Measurements from ENCODE around the gene TRIP4. TPM values are rescaled to one million over a fixed set of nuclear protein-coding genes. Genes with fewer than 3 reads are reported as not detected.

Gene TRIP4
- total and polyA plus RNA-seq, 2 of the 8 experiments (the other 6 are each of a cell fraction or from before 2014, with no cell fraction given), result 6.2 to 18.9 TPM

DNA sequence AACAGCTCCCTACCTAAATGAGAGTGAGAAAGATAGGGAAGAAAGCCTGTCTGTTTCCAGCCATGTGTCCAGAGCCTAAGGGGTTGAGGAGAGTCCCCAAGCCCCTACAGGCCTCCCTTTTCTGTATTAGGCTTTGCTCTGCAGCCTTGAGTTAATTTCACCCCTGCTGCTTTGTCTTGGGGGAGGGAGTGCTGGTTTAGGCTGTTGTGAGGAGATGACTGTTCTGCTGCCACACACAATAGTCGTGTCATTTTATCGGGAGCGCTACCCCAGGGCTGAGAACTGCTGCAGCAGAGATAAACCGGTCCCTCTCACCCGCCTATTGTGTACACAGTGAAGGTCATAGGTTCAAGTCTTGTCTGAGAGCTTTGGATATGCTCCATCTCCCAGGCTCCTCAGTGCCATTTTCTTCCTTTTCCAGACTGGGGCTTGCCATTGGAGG, 74.1 kb downstream of the TRIP4 start:
- Histone ChIP-seq H3K27me3 (replicated peaks in 1 of 4; ENCODE audit: control insufficient read depth in 3 of 4, extremely low read depth in 1 of 4, insufficient read depth in 3 of 4, low read length in 3 of 4) (no peaks in the 10 kb centered on the region), H2BK20ac (ENCODE audit: low read length) (no peak overlapping the region), H3K23me2 (ENCODE audit: low read depth, low read length) (peaks cover 6% of the 10 kb centered on the region), H4K5ac (ENCODE audit: insufficient read length, low read depth, low read length) (no peak overlapping the region), H2BK120ac (replicated peaks; ENCODE audit: low read depth, low read length) (no peak overlapping the region), H3K18ac (ENCODE audit: extremely low read depth, low read length) (no peak overlapping the region), H3K4me2 (ENCODE audit: insufficient read depth in 1 of 2, low read depth in 2 of 2, low read length in 2 of 2) (peak overlapping the region; percentile 88 to 91), H4K20me1 (replicated peaks in 1 of 2; ENCODE audit: control insufficient read depth in 1 of 2, insufficient read depth in 2 of 2, low read length in 2 of 2) (peaks cover 9 to 16% of the 10 kb centered on the region in 2 experiments), H3K27ac (ENCODE audit: low read depth, low read length) (peak overlapping the region; percentile 58), H2BK5ac (ENCODE audit: low read depth, low read length) (peak overlapping the region; percentile 53; the same call in 1 of the 2 replicates), H2BK12ac (ENCODE audit: low read depth, low read length) (no peak overlapping the region), H2BK15ac (ENCODE audit: low read length) (no peak overlapping the region), H3K23ac (ENCODE audit: insufficient read length) (no peak overlapping the region), H2AFZ (ENCODE audit: low read length) (no peak overlapping the region), H4K91ac (replicated peaks; ENCODE audit: insufficient read length, low read length) (no peak overlapping the region), H3K14ac (ENCODE audit: insufficient read length) (no peak overlapping the region), H3K9ac (replicated peaks in 1 of 4; ENCODE audit: extremely low read depth in 1 of 4, low read depth in 3 of 4, low read length in 3 of 4) (peak overlapping the region; percentile 38 to 90 (median 73); a peak in 6 of 7 replicates), H3K36me3 (ENCODE audit: control insufficient read depth in 2 of 4, insufficient read depth in 4 of 4, low read length in 3 of 4) (no peaks in the 10 kb centered on the region), H4K8ac (ENCODE audit: extremely low read depth, insufficient read depth, low read length) (no peak overlapping the region), H2AK5ac (ENCODE audit: low read depth, low read length) (no peak overlapping the region), H3K79me1 (ENCODE audit: low read depth, low read length) (peaks cover 3% of the 10 kb centered on the region; the same call in 1 of the 2 replicates), H3K9me3 (ENCODE audit: insufficient read depth in 2 of 2, low read depth in 1 of 2, low read length in 1 of 2) (no peaks in the 10 kb centered on the region), H3K4me3 (ENCODE audit: extremely low read depth in 1 of 4, insufficient read depth in 2 of 4, low read depth in 3 of 4, low read length in 4 of 4) (peak overlapping the region; percentile 84 to 93 (median 91)), H3K4me1 (replicated peaks in 1 of 4; ENCODE audit: control insufficient read depth in 3 of 4, insufficient read depth in 4 of 4, low read length in 3 of 4) (peaks cover 2 to 16% (median 14%) of the 10 kb centered on the region in 4 experiments), H3K79me2 (ENCODE audit: control insufficient read depth in 1 of 2, insufficient read depth in 2 of 2, low read length in 2 of 2) (peaks cover 20 to 57% of the 10 kb centered on the region in 2 experiments), H3K56ac (replicated peaks; ENCODE audit: insufficient read length, low read depth, low read length) (no peak overlapping the region), H3K4ac (replicated peaks; ENCODE audit: insufficient read length, low read depth, low read length) (no peak overlapping the region)
- no peak for FAIRE-seq
- no peak for DNase-seq (ENCODE audit: low read depth in 1 of 2, low spot score in 2 of 2)
- TF ChIP-seq TCF12 (IDR thresholded peaks at IDR 0.05; ENCODE audit: low read depth, low read length) (0 out of 2 replicates have a peak, but pooled peaks have one; percentile 5), TAF7 (optimal IDR thresholded peaks at IDR 0.05; ENCODE audit: borderline replicate concordance, low read depth, low read length) (peak; percentile 27), SIX5 (IDR thresholded peaks at IDR 0.05; ENCODE audit: low read depth, low read length) (no peak), TAF1 (IDR thresholded peaks at IDR 0.05; ENCODE audit: low read depth, low read length) (peak; percentile 35; the same call in 1 of the 2 replicates)
- CTCF ChIA-PET (ENCODE audit: partially characterized antibody), result interaction anchor here (0.7 to 1.6 kb wide), 3 partner anchors 38 to 223 kb away, joined by 3 read pairs; no protein-coding TSS in a partner anchor
- WGBS, 2 experiments (ENCODE audit: extremely low coverage in 1 of 2, insufficient coverage in 1 of 2, insufficient read length in 1 of 2, insufficient replicate concordance in 2 of 2, low coverage in 1 of 2, low lambda C conversion rate in 2 of 2, missing lambda C conversion rate in 1 of 2), result 28% methylated on average over 5 of the region's 5 CpGs; no CpG with 5 or more reads in 1 of the 2 experiments
- POLR2A ChIA-PET (ENCODE audit: partially characterized antibody), result interaction anchor here (0.6 to 2.5 kb wide), 5 partner anchors 14 to 190 kb away, joined by 3 to 8 read pairs (median 3); partner anchors contain the start of gene TRIP4
